Measurements from ENCODE around the gene TPD52L1.

DNA sequence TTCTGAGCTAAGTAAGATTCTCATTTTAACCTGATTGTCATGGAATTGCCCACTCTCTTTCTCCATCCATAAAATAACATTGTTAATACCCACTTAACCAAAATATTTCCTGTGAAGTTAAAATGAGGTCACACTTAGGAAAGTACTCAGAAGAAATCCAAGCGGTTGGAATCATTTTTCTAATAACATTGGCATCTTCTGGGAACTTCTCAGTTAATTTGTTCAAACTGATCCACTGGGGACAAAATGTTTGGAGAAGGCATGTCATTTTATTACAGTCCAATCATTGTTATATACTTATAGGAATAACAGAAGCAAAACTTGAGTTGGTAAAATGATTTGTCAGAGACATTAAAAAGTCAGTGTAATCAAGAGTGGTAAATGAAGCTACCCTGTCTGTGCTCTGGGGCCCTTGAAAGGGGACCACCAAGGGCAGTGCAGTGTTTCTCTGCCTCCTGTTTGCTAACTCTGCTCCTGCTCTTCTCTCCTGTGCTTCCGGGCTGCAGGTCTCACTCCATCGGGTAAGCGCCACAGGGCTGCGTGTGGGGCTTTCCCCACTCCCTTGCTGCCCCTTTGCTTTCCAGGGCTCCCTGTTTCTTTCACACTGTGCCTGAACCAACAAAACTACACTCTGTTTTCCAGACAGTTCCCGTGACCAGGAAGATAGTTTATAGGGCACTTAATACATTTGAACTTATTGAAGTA lies 98.1 kb downstream of the TPD52L1 start:
- TF ChIP-seq CTCF (IDR thresholded peaks at IDR 0.05) = no peak
- TF ChIP-seq POLR2A (IDR thresholded peaks at IDR 0.05) = no peak
